BLaER1 (cell line): ENCODE data around the gene SLC38A7.
"Not testable (repeated sequence)": the region's sequence is repeated elsewhere in the genome, so short reads cannot be mapped to it uniquely, and the experiment has no call there.

Experiments used
- H3K27ac ChIP-seq: shearing (Covaris generic); formaldehyde crosslinking; 2 replicates; pipeline ENCODE4 v1.8.1; 2022
- H3K27me3 ChIP-seq: shearing (Covaris generic); formaldehyde crosslinking; 2 replicates; pipeline ENCODE4 v1.8.1; 2022
- H3K36me3 ChIP-seq: shearing (Covaris generic); formaldehyde crosslinking; 2 replicates; pipeline ENCODE4 v1.8.1; 2022
- H3K4me1 ChIP-seq: shearing (Covaris generic); formaldehyde crosslinking; 2 replicates; pipeline ENCODE4 v1.8.1; 2022
- H3K4me2 ChIP-seq: shearing (Covaris generic); formaldehyde crosslinking; 2 replicates; pipeline ENCODE4 v1.8.1; 2022
- H3K4me3 ChIP-seq: shearing (Covaris generic); formaldehyde crosslinking; 2 replicates; pipeline ENCODE4 v1.8.1; 2022
- H3K9ac ChIP-seq: shearing (Covaris generic); formaldehyde crosslinking; 2 replicates; pipeline ENCODE4 v1.8.1; 2022
- H3K9me3 ChIP-seq: shearing (Covaris generic); formaldehyde crosslinking; 2 replicates; pipeline ENCODE4 v1.8.1; 2022
- H4K20me1 ChIP-seq: shearing (Covaris generic); formaldehyde crosslinking; 2 replicates; pipeline ENCODE4 v1.8.1; 2022
- Cebpa-rat ChIP-seq: shearing (Covaris generic); IDR thresholded peaks from 2 replicates; pipeline ENCODE4 v1.8.1; 2022

SLC38A7 gene

GRCh38 chr16:58679763-58680162 is 4.8 kb downstream of the SLC38A7 start:
- Histone ChIP-seq H3K27ac (no peak overlapping the region), H3K4me1 (peaks cover 12% of the 10 kb centered on the region), H3K4me2 (no peak overlapping the region), H3K9me3 (no peaks in the 10 kb centered on the region), H3K4me3 (no peak overlapping the region), H3K9ac (no peak overlapping the region), H3K27me3 (no peaks in the 10 kb centered on the region), H3K36me3 (peaks cover 48% of the 10 kb centered on the region), H4K20me1 (no peaks in the 10 kb centered on the region)
- TF ChIP-seq Cebpa-rat: no peak

GRCh38 chr16:58678716-58679115 is 5.9 kb downstream of the SLC38A7 start:
- Histone ChIP-seq H4K20me1 (no peaks in the 10 kb centered on the region), H3K9ac (no peak overlapping the region), H3K36me3 (peaks cover 58% of the 10 kb centered on the region), H3K4me3 (no peak overlapping the region), H3K9me3 (no peaks in the 10 kb centered on the region), H3K27ac (no peak overlapping the region), H3K4me1 (peaks cover 7% of the 10 kb centered on the region), H3K27me3 (no peaks in the 10 kb centered on the region), H3K4me2 (no peak overlapping the region)
- no peak for TF ChIP-seq Cebpa-rat

- no peak overlapping the region for H3K4me2 ChIP-seq
- H3K9me3 ChIP-seq: no peaks in the 10 kb centered on the region
- peaks cover 2% of the 10 kb centered on the region for H3K4me1 ChIP-seq
- no peak overlapping the region for H3K27ac ChIP-seq
- no peaks in the 10 kb centered on the region for H4K20me1 ChIP-seq
- TF ChIP-seq Cebpa-rat: no peak
- H3K36me3 ChIP-seq: peaks cover 58% of the 10 kb centered on the region
- no peak overlapping the region for H3K9ac ChIP-seq
- no peak overlapping the region for H3K4me3 ChIP-seq
- no peaks in the 10 kb centered on the region for H3K27me3 ChIP-seq
Measured at GRCh38 chr16:58678269-58678668, 6.3 kb downstream of the SLC38A7 start.

- Histone ChIP-seq H3K9me3 (no peaks in the 10 kb centered on the region), H4K20me1 (no peaks in the 10 kb centered on the region), H3K36me3 (peaks cover 46% of the 10 kb centered on the region), H3K4me3 (no peak overlapping the region), H3K4me2 (no peak overlapping the region), H3K4me1 (no peaks in the 10 kb centered on the region), H3K27me3 (no peaks in the 10 kb centered on the region), H3K9ac (no peak overlapping the region), H3K27ac (no peak overlapping the region)
- TF ChIP-seq Cebpa-rat: no peak
Measured at GRCh38 chr16:58670946-58671583, 13.5 kb downstream of the SLC38A7 start.

GRCh38 chr16:58670177-58670576 is 14.4 kb downstream of the SLC38A7 start:
- TF ChIP-seq Cebpa-rat: no peak
- no peak overlapping the region for H3K4me2 ChIP-seq
- no peaks in the 10 kb centered on the region for H3K27me3 ChIP-seq

GRCh38 chr16:58665200-58665599 is 19.4 kb downstream of the SLC38A7 start:
- Histone ChIP-seq H3K4me3 (no peak overlapping the region), H3K36me3 (peaks cover 13% of the 10 kb centered on the region), H3K9me3 (no peaks in the 10 kb centered on the region), H3K27me3 (no peaks in the 10 kb centered on the region), H3K4me1 (no peaks in the 10 kb centered on the region), H4K20me1 (no peaks in the 10 kb centered on the region), H3K27ac (no peak overlapping the region), H3K4me2 (no peak overlapping the region), H3K9ac (no peak overlapping the region)
- no peak for TF ChIP-seq Cebpa-rat

More at GRCh38 chr16:58670177-58670576, 14.4 kb downstream of the SLC38A7 start:
- Histone ChIP-seq H3K9ac (no peak overlapping the region), H4K20me1 (no peaks in the 10 kb centered on the region), H3K9me3 (no peaks in the 10 kb centered on the region), H3K4me1 (no peaks in the 10 kb centered on the region), H3K36me3 (peaks cover 38% of the 10 kb centered on the region), H3K27ac (no peak overlapping the region), H3K4me3 (no peak overlapping the region)

GRCh38 chr16:58661199-58661830 is 23.3 kb downstream of the SLC38A7 start:
- Histone ChIP-seq H3K4me2 (no peak overlapping the region), H3K4me1 (no peaks in the 10 kb centered on the region), H4K20me1 (no peaks in the 10 kb centered on the region), H3K36me3 (peaks cover 1% of the 10 kb centered on the region; the same call in 1 of the 2 replicates), H3K9ac (no peak overlapping the region), H3K27me3 (no peaks in the 10 kb centered on the region), H3K27ac (no peak overlapping the region), H3K4me3 (no peak overlapping the region), H3K9me3 (no peaks in the 10 kb centered on the region)
- no peak for TF ChIP-seq Cebpa-rat

- not testable (repeated sequence) for H3K9me3 ChIP-seq, H3K27ac ChIP-seq, H3K4me3 ChIP-seq, H3K36me3 ChIP-seq, H3K27me3 ChIP-seq, H4K20me1 ChIP-seq, H3K4me2 ChIP-seq, H3K4me1 ChIP-seq, H3K9ac ChIP-seq
Measured at GRCh38 chr16:58659911-58660310, 24.7 kb downstream of the SLC38A7 start.

- TF ChIP-seq Cebpa-rat: no peak
- no peaks in the 10 kb centered on the region for H3K4me1 ChIP-seq
- no peaks in the 10 kb centered on the region for H4K20me1 ChIP-seq
- no peak overlapping the region for H3K4me3 ChIP-seq
- no peak overlapping the region for H3K9ac ChIP-seq
- no peak overlapping the region for H3K27ac ChIP-seq
- no peak overlapping the region for H3K4me2 ChIP-seq
- H3K27me3 ChIP-seq: no peaks in the 10 kb centered on the region
- H3K9me3 ChIP-seq: no peaks in the 10 kb centered on the region
- no peaks in the 10 kb centered on the region for H3K36me3 ChIP-seq
Measured at GRCh38 chr16:58658796-58659211, 25.8 kb downstream of the SLC38A7 start.

GRCh38 chr16:58656899-58657298 is 27.7 kb downstream of the SLC38A7 start:
- Histone ChIP-seq H3K9ac (no peak overlapping the region), H4K20me1 (no peaks in the 10 kb centered on the region), H3K36me3 (no peaks in the 10 kb centered on the region), H3K4me2 (no peak overlapping the region), H3K4me1 (peaks cover 1% of the 10 kb centered on the region; the same call in 1 of the 2 replicates), H3K9me3 (no peaks in the 10 kb centered on the region), H3K4me3 (no peak overlapping the region), H3K27me3 (no peaks in the 10 kb centered on the region), H3K27ac (no peak overlapping the region)
- no peak for TF ChIP-seq Cebpa-rat

- Histone ChIP-seq H4K20me1 (no peaks in the 10 kb centered on the region), H3K27ac (no peak overlapping the region), H3K27me3 (no peaks in the 10 kb centered on the region), H3K36me3 (no peaks in the 10 kb centered on the region), H3K4me3 (no peak overlapping the region), H3K4me2 (no peak overlapping the region), H3K9me3 (no peaks in the 10 kb centered on the region), H3K4me1 (peaks cover 12% of the 10 kb centered on the region), H3K9ac (no peak overlapping the region)
- TF ChIP-seq Cebpa-rat: no peak
Measured at GRCh38 chr16:58655215-58655596, 29.4 kb downstream of the SLC38A7 start.
